Activated CD4-positive, alpha-beta memory T cell treated with anti-CD3 and anti-CD28 coated beads for 36 hours (primary cell): ENCODE results near the gene LIMS1. TPM values are rescaled to one million over a fixed set of nuclear protein-coding genes. Genes with fewer than 3 reads are reported as not detected.
"Not testable (repeated sequence)": the region's sequence is repeated elsewhere in the genome, so short reads cannot be mapped to it uniquely, and the experiment has no call there.

Experiments
- CTCF ChIA-PET: fragments of 350-600 bp; sonication (Branson Sonifier 250); formaldehyde crosslinking; loops from one replicate; lab custom pipeline; 2021; ENCODE audit warnings: antibody characterized with exemption, inconsistent platforms; lab: Charles Lee
- POLR2A ChIA-PET: fragments of 350-600 bp; sonication (Branson Sonifier 250); formaldehyde crosslinking; loops from one replicate; lab custom pipeline; 2021; ENCODE audit warnings: antibody characterized with exemption; lab: Charles Lee
- DNase-seq: peaks from one replicate; pipeline ENCODE4 v3.0.0-alpha.2; 2020
- H3K27ac Mint-ChIP-seq: one replicate; pipeline ENCODE4 v1.8.0; 2021; ENCODE audit warnings: mixed read lengths
- H3K27me3 Mint-ChIP-seq: one replicate; pipeline ENCODE4 v1.8.0; 2021; ENCODE audit warnings: mixed read lengths
- H3K36me3 Mint-ChIP-seq: one replicate; pipeline ENCODE4 v1.8.0; 2021; ENCODE audit warnings: mixed read lengths
- H3K4me1 Mint-ChIP-seq: one replicate; pipeline ENCODE4 v1.8.0; 2021; ENCODE audit warnings: low read depth, mixed read lengths
- H3K4me3 Mint-ChIP-seq: one replicate; pipeline ENCODE4 v1.8.0; 2021; ENCODE audit warnings: mild to moderate bottlenecking, mixed read lengths
- H3K9me3 Mint-ChIP-seq: one replicate; pipeline ENCODE4 v1.8.0; 2021; ENCODE audit warnings: mixed read lengths
- intact Hi-C: fragments of 100-400 bp; cut with micrococcal nuclease; formaldehyde crosslinking; loops from one replicate; pipeline ENCODE4 v1.15.1; 2023
- total RNA-seq, 2 experiments: library from RNA; stranded (reverse); gene quantifications; one replicate each; pipeline ENCODE4 v1.2.3, GENCODE V29; 2021

LIMS1 gene
- total RNA-seq, 2 experiments from 2014 or later, result 102 to 104 TPM

- no peak for DNase-seq
- H3K36me3 Mint-ChIP-seq, result no peaks in the 10 kb centered on the region
- no peak overlapping the region for H3K4me3 Mint-ChIP-seq
- no peaks in the 10 kb centered on the region for H3K9me3 Mint-ChIP-seq
- H3K4me1 Mint-ChIP-seq, result peaks cover 38% of the 10 kb centered on the region
- ChIA-PET POLR2A (no interaction called here), CTCF (no interaction called here)
- H3K27me3 Mint-ChIP-seq, result no peaks in the 10 kb centered on the region
- H3K27ac Mint-ChIP-seq, result no peak overlapping the region
- intact Hi-C loops, result no loop called here
These were observed 55.1 kb downstream of the LIMS1 start for GRCh38 chr2:108589372-108589771.

GRCh38 chr2:108589781-108590180 lies 55.5 kb downstream of the LIMS1 start:
- POLR2A ChIA-PET, result no interaction called here
- H3K4me3 Mint-ChIP-seq, result no peak overlapping the region

GRCh38 chr2:108591163-108591562 lies 56.9 kb downstream of the LIMS1 start:
- CTCF ChIA-PET, result no interaction called here
- Mint-ChIP-seq H3K9me3 (no peaks in the 10 kb centered on the region), H3K27me3 (no peaks in the 10 kb centered on the region), H3K27ac (peak overlapping the region; percentile 3), H3K4me1 (peaks cover 56% of the 10 kb centered on the region), H3K4me3 (no peak overlapping the region), H3K36me3 (peaks cover 2% of the 10 kb centered on the region)
- POLR2A ChIA-PET, result no interaction called here
- intact Hi-C loops, result loop anchor here (5.0 to 10.0 kb wide), 2 partner anchors 36 to 394 kb away; partner anchors contain the start of gene EDAR
- DNase-seq, result peak; percentile 38

More at GRCh38 chr2:108589781-108590180, 55.5 kb downstream of the LIMS1 start:
- no peak overlapping the region for H3K27ac Mint-ChIP-seq
- no peak for DNase-seq
- intact Hi-C loops, result loop anchor here (5.0 to 10.0 kb wide), 2 partner anchors 38 to 395 kb away; partner anchors contain the start of gene EDAR
- H3K9me3 Mint-ChIP-seq, result no peaks in the 10 kb centered on the region
- peaks cover under 1% of the 10 kb centered on the region for H3K36me3 Mint-ChIP-seq
- peaks cover 42% of the 10 kb centered on the region for H3K4me1 Mint-ChIP-seq
- no peaks in the 10 kb centered on the region for H3K27me3 Mint-ChIP-seq
- CTCF ChIA-PET, result interaction anchor here (1.0 kb wide), 1 partner anchor 47 kb away, joined by 4 read pairs; no protein-coding TSS in a partner anchor

- ChIA-PET CTCF (interaction anchor here (0.8 to 3.9 kb wide), 9 partner anchors 10 to 47 kb away, joined by 3 to 34 read pairs (median 6); no protein-coding TSS in a partner anchor), POLR2A (interaction anchor here (0.7 to 1.7 kb wide), 5 partner anchors 9 to 125 kb away, joined by 3 to 8 read pairs (median 3); partner anchors contain the start of gene RANBP2)
- no peak overlapping the region for H3K4me3 Mint-ChIP-seq
- H3K27me3 Mint-ChIP-seq, result no peaks in the 10 kb centered on the region
- intact Hi-C loops, result loop anchor here (1.0 to 10.0 kb wide), 3 partner anchors 19 to 391 kb away; partner anchors contain the start of gene EDAR
- H3K9me3 Mint-ChIP-seq, result no peaks in the 10 kb centered on the region
- H3K4me1 Mint-ChIP-seq, result peaks cover 49% of the 10 kb centered on the region
- DNase-seq, result no peak
- no peak overlapping the region for H3K27ac Mint-ChIP-seq
- H3K36me3 Mint-ChIP-seq, result peaks cover 2% of the 10 kb centered on the region
These were observed 59.4 kb downstream of the LIMS1 start for GRCh38 chr2:108593547-108594098.

GRCh38 chr2:108594132-108594981 lies 60.1 kb downstream of the LIMS1 start:
- peaks cover 48% of the 10 kb centered on the region for H3K4me1 Mint-ChIP-seq
- DNase-seq, result no peak
- H3K27ac Mint-ChIP-seq, result peak overlapping the region; percentile 73
- CTCF ChIA-PET, result interaction anchor here (0.8 to 3.9 kb wide), 12 partner anchors 10 to 243 kb away, joined by 3 to 34 read pairs (median 5); no protein-coding TSS in a partner anchor
- peak overlapping the region; percentile 38 for H3K4me3 Mint-ChIP-seq
- POLR2A ChIA-PET, result interaction anchor here (0.7 to 1.7 kb wide), 5 partner anchors 10 to 124 kb away, joined by 3 to 8 read pairs (median 3); partner anchors contain the start of gene RANBP2
- no peaks in the 10 kb centered on the region for H3K9me3 Mint-ChIP-seq
- intact Hi-C loops, result loop anchor here (1.0 to 10.0 kb wide), 3 partner anchors 18 to 390 kb away; partner anchors contain the start of gene EDAR
- H3K27me3 Mint-ChIP-seq, result no peaks in the 10 kb centered on the region
- H3K36me3 Mint-ChIP-seq, result peaks cover 2% of the 10 kb centered on the region

- Mint-ChIP-seq H3K4me1 (peaks cover 45% of the 10 kb centered on the region), H3K27me3 (no peaks in the 10 kb centered on the region), H3K9me3 (no peaks in the 10 kb centered on the region), H3K36me3 (peaks cover 2% of the 10 kb centered on the region), H3K4me3 (no peak overlapping the region), H3K27ac (peak overlapping the region; percentile 73)
- ChIA-PET POLR2A (interaction anchor here (1.2 to 1.7 kb wide), 2 partner anchors 11 to 124 kb away, joined by 3 to 8 read pairs; partner anchors contain the start of gene RANBP2), CTCF (interaction anchor here (1.0 to 3.9 kb wide), 9 partner anchors 11 to 244 kb away, joined by 3 to 34 read pairs (median 6); no protein-coding TSS in a partner anchor)
- intact Hi-C loops, result loop anchor here (1.0 to 10.0 kb wide), 4 partner anchors 17 to 390 kb away; partner anchors contain the start of gene EDAR
- peak; percentile 45 for DNase-seq
These were observed 60.8 kb downstream of the LIMS1 start for GRCh38 chr2:108594982-108595464.

- H3K4me3 Mint-ChIP-seq, H3K36me3 Mint-ChIP-seq, POLR2A ChIA-PET, H3K27ac Mint-ChIP-seq, H3K27me3 Mint-ChIP-seq, DNase-seq, H3K9me3 Mint-ChIP-seq: not testable (repeated sequence)
- CTCF ChIA-PET, result interaction anchor here (2.0 to 3.9 kb wide), 4 partner anchors 10 to 41 kb away, joined by 9 to 34 read pairs (median 20); no protein-coding TSS in a partner anchor
- H3K4me1 Mint-ChIP-seq, result peaks cover 39% of the 10 kb centered on the region
- intact Hi-C loops, result loop anchor here (1.0 to 10.0 kb wide), 2 partner anchors 41 to 389 kb away; partner anchors contain the start of gene EDAR
These were observed 61.5 kb downstream of the LIMS1 start for GRCh38 chr2:108595771-108596170.

- peaks cover 34% of the 10 kb centered on the region for H3K4me1 Mint-ChIP-seq
- CTCF ChIA-PET, result interaction anchor here (1.2 to 3.9 kb wide), 2 partner anchors 40 kb away, joined by 5 to 34 read pairs; no protein-coding TSS in a partner anchor
- DNase-seq, result peak; percentile 42
- H3K27ac Mint-ChIP-seq, H3K27me3 Mint-ChIP-seq, POLR2A ChIA-PET, H3K36me3 Mint-ChIP-seq, H3K9me3 Mint-ChIP-seq, H3K4me3 Mint-ChIP-seq: not testable (repeated sequence)
- intact Hi-C loops, result loop anchor here (10.0 kb wide), 1 partner anchor 388 kb away; the partner anchor contains the start of gene EDAR
These were observed 63.0 kb downstream of the LIMS1 start for GRCh38 chr2:108597105-108597744.

- H3K36me3 Mint-ChIP-seq, H3K4me3 Mint-ChIP-seq, H3K9me3 Mint-ChIP-seq, POLR2A ChIA-PET, DNase-seq, H3K27ac Mint-ChIP-seq, H3K27me3 Mint-ChIP-seq, intact Hi-C loops, H3K4me1 Mint-ChIP-seq: not testable (repeated sequence)
- CTCF ChIA-PET, result interaction anchor here (1.3 kb wide), 1 partner anchor 35 kb away, joined by 7 read pairs; no protein-coding TSS in a partner anchor
These were observed 66.9 kb downstream of the LIMS1 start for GRCh38 chr2:108601199-108601598.

GRCh38 chr2:108602422-108602821 lies 68.2 kb downstream of the LIMS1 start:
- no peak for DNase-seq
- peaks cover 11% of the 10 kb centered on the region for H3K4me1 Mint-ChIP-seq
- intact Hi-C loops, result no loop called here
- H3K4me3 Mint-ChIP-seq, result no peak overlapping the region
- H3K36me3 Mint-ChIP-seq, result no peaks in the 10 kb centered on the region
- ChIA-PET POLR2A (no interaction called here), CTCF (no interaction called here)
- no peaks in the 10 kb centered on the region for H3K27me3 Mint-ChIP-seq
- no peak overlapping the region for H3K27ac Mint-ChIP-seq
- H3K9me3 Mint-ChIP-seq, result no peaks in the 10 kb centered on the region

GRCh38 chr2:108604196-108604595 lies 69.9 kb downstream of the LIMS1 start:
- POLR2A ChIA-PET, result no interaction called here
- H3K27me3 Mint-ChIP-seq, result no peaks in the 10 kb centered on the region
- CTCF ChIA-PET, result interaction anchor here (1.2 to 4.6 kb wide), 2 partner anchors 21 to 32 kb away, joined by 3 to 137 read pairs; no protein-coding TSS in a partner anchor
- intact Hi-C loops, result no loop called here
- no peak overlapping the region for H3K27ac Mint-ChIP-seq
- no peak overlapping the region for H3K4me3 Mint-ChIP-seq
- no peaks in the 10 kb centered on the region for H3K36me3 Mint-ChIP-seq
- peaks cover 26% of the 10 kb centered on the region for H3K4me1 Mint-ChIP-seq
- no peak for DNase-seq
- H3K9me3 Mint-ChIP-seq, result no peaks in the 10 kb centered on the region
